Measurements from ENCODE around the gene SNX8.
A peak's percentile ranks its signal among the peaks of the same experiment; 100 is the strongest.

SNX8 gene

GRCh38 chr7:2219606-2220005 lies 94.6 kb downstream of the SNX8 start:
- no peak for DNase-seq

GRCh38 chr7:2219136-2219535 lies 95.1 kb downstream of the SNX8 start:
- no peak for DNase-seq

GRCh38 chr7:2218444-2218785 lies 95.8 kb downstream of the SNX8 start:
- DNase-seq: no peak

GRCh38 chr7:2217716-2218443 lies 96.4 kb downstream of the SNX8 start:
- DNase-seq: no peak

- no peak for DNase-seq
Observed at GRCh38 chr7:2217206-2217605, 97.0 kb downstream of the SNX8 start.

- DNase-seq: no peak
Observed at GRCh38 chr7:2215851-2216250, 98.4 kb downstream of the SNX8 start.

GRCh38 chr7:2214636-2215035 lies 99.6 kb downstream of the SNX8 start:
- DNase-seq: no peak

- DNase-seq: no peak
Observed at GRCh38 chr7:2213551-2214215, 100.6 kb downstream of the SNX8 start.

- no peak for DNase-seq
Observed at GRCh38 chr7:2212906-2213305, 101.3 kb downstream of the SNX8 start.

- no peak for DNase-seq
Observed at GRCh38 chr7:2211926-2212325, 102.3 kb downstream of the SNX8 start.

- DNase-seq: no peak
Observed at GRCh38 chr7:2211259-2211880, 102.9 kb downstream of the SNX8 start.

GRCh38 chr7:2210551-2211258 lies 103.5 kb downstream of the SNX8 start:
- no peak for DNase-seq

GRCh38 chr7:2209961-2210323 lies 104.3 kb downstream of the SNX8 start:
- DNase-seq: no peak

GRCh38 chr7:2209146-2209960 lies 104.9 kb downstream of the SNX8 start:
- DNase-seq: peak; percentile 67

- DNase-seq: no peak
Observed at GRCh38 chr7:2208712-2209111, 105.5 kb downstream of the SNX8 start.

- no peak for DNase-seq
Observed at GRCh38 chr7:2205036-2205780, 109.0 kb downstream of the SNX8 start.

- DNase-seq: no peak
Observed at GRCh38 chr7:2204446-2204845, 109.8 kb downstream of the SNX8 start.

- DNase-seq: no peak
Observed at GRCh38 chr7:2203766-2204300, 110.4 kb downstream of the SNX8 start.

- no peak for DNase-seq
Observed at GRCh38 chr7:2202901-2203765, 111.1 kb downstream of the SNX8 start.

GRCh38 chr7:2202361-2202761 lies 111.9 kb downstream of the SNX8 start:
- DNase-seq: no peak

All from activated CD8-positive, alpha-beta memory T cell treated with anti-CD3 and anti-CD28 coated beads, Interleukin-2, amount 50 U/mL, for 48 hours (primary cell).